GM18873 (cell line): ENCODE measurements around the gene B3GLCT.
"Not testable (repeated sequence)": the region's sequence is repeated elsewhere in the genome, so short reads cannot be mapped to it uniquely, and the experiment has no call there.

Source experiments
- ATAC-seq: cut with Tn5 transposase; IDR thresholded peaks from one replicate; pipeline ENCODE4 v1.9.1; 2021; ENCODE audit warnings: mild to moderate bottlenecking, moderate library complexity, moderate number of reproducible peaks; ENCODE audit not compliant: unreplicated experiment, low FRiP score

B3GLCT gene

GRCh38 chr13:31334994-31335557 lies 135.3 kb downstream of the B3GLCT start:
- ATAC-seq: no peak

GRCh38 chr13:31339616-31340015 lies 139.8 kb downstream of the B3GLCT start:
- ATAC-seq: not testable (repeated sequence)

- not testable (repeated sequence) for ATAC-seq
Observed at GRCh38 chr13:31340848-31341247, 141.1 kb downstream of the B3GLCT start.

GRCh38 chr13:31346891-31347290 lies 147.1 kb downstream of the B3GLCT start:
- no peak for ATAC-seq

GRCh38 chr13:31349156-31349555 lies 149.4 kb downstream of the B3GLCT start:
- no peak for ATAC-seq

GRCh38 chr13:31350560-31350959 lies 150.8 kb downstream of the B3GLCT start:
- no peak for ATAC-seq

- ATAC-seq: no peak
Observed at GRCh38 chr13:31351376-31351775, 151.6 kb downstream of the B3GLCT start.

GRCh38 chr13:31352467-31352866 lies 152.7 kb downstream of the B3GLCT start:
- ATAC-seq: no peak

GRCh38 chr13:31355001-31355400 lies 155.2 kb downstream of the B3GLCT start:
- ATAC-seq: no peak

- ATAC-seq: no peak
Observed at GRCh38 chr13:31356991-31357390, 157.2 kb downstream of the B3GLCT start.

- ATAC-seq: no peak
Observed at GRCh38 chr13:31357581-31357980, 157.8 kb downstream of the B3GLCT start.

GRCh38 chr13:31361673-31362072 lies 161.9 kb downstream of the B3GLCT start:
- no peak for ATAC-seq

GRCh38 chr13:31365630-31366029 lies 165.9 kb downstream of the B3GLCT start:
- ATAC-seq: no peak

GRCh38 chr13:31367410-31367809 lies 167.6 kb downstream of the B3GLCT start:
- no peak for ATAC-seq

- ATAC-seq: no peak
Observed at GRCh38 chr13:31369213-31369612, 169.4 kb downstream of the B3GLCT start.

- no peak for ATAC-seq
Observed at GRCh38 chr13:31372454-31372853, 172.7 kb downstream of the B3GLCT start.

- ATAC-seq: no peak
Observed at GRCh38 chr13:31374682-31375081, 174.9 kb downstream of the B3GLCT start.

GRCh38 chr13:31377946-31378345 lies 178.2 kb downstream of the B3GLCT start:
- no peak for ATAC-seq

GRCh38 chr13:31380715-31381114 lies 180.9 kb downstream of the B3GLCT start:
- no peak for ATAC-seq
